ENCODE results near the gene MRTO4.

MRTO4 gene

GRCh38 chr1:19307794-19308508 is 56.3 kb downstream of the MRTO4 start:
- H3K36me3 ChIP-seq (ENCODE audit: control insufficient read depth in 5 of 5, insufficient read depth in 5 of 5, low read length in 5 of 5) = peaks cover 4 to 56% (median 54%) of the 10 kb centered on the region in 5 donors
- H3K4me1 ChIP-seq (ENCODE audit: control insufficient read depth in 5 of 5, insufficient read depth in 5 of 5, low read length in 5 of 5) = peaks cover 11 to 37% (median 33%) of the 10 kb centered on the region in 5 donors
- H3K9me3 ChIP-seq (ENCODE audit: control insufficient read depth in 5 of 5, low read length in 5 of 5) = no peaks in the 10 kb centered on the region
- no peaks in the 10 kb centered on the region for H3K27me3 ChIP-seq (ENCODE audit: control insufficient read depth in 5 of 5, insufficient read depth in 4 of 5, low read length in 5 of 5)
- no peak overlapping the region for H3K4me3 ChIP-seq (ENCODE audit: low read depth in 1 of 5, low read length in 5 of 5)
- no peak overlapping the region for H3K27ac ChIP-seq (ENCODE audit: low read depth, low read length)
- no peak overlapping the region for H3K9ac ChIP-seq (ENCODE audit: low read length in 5 of 5)

DNA sequence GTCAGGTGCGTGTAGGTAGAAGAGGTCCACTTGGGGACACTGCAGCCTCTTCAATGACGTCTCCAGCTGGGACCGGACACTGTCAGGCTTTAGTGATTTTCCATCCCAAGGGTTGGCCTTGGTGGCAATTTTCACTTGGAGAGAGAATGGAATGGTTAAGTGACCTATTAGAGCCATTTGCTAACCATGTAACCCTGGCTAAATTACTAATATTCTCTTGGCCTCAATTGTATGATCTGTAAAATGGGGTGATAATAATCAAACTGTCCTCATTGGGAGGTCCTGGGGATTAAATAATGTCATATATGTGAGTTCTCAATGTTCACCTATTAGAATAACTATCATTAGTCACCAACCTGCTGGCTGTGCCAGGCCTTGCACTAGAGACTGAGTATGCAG is 56.9 kb downstream of the MRTO4 start:
- Histone ChIP-seq H3K36me3 (ENCODE audit: control insufficient read depth in 5 of 5, insufficient read depth in 5 of 5, low read length in 5 of 5) (peaks cover 4 to 50% (median 48%) of the 10 kb centered on the region in 5 donors), H3K9me3 (ENCODE audit: control insufficient read depth in 5 of 5, low read length in 5 of 5) (no peaks in the 10 kb centered on the region), H3K27ac (ENCODE audit: low read depth, low read length) (no peak overlapping the region), H3K4me1 (ENCODE audit: control insufficient read depth in 5 of 5, insufficient read depth in 5 of 5, low read length in 5 of 5) (peaks cover 13 to 43% (median 38%) of the 10 kb centered on the region in 5 donors), H3K27me3 (ENCODE audit: control insufficient read depth in 5 of 5, insufficient read depth in 4 of 5, low read length in 5 of 5) (no peaks in the 10 kb centered on the region), H3K9ac (ENCODE audit: low read length in 5 of 5) (no peak overlapping the region), H3K4me3 (ENCODE audit: low read depth in 1 of 5, low read length in 5 of 5) (no peak overlapping the region)

DNA sequence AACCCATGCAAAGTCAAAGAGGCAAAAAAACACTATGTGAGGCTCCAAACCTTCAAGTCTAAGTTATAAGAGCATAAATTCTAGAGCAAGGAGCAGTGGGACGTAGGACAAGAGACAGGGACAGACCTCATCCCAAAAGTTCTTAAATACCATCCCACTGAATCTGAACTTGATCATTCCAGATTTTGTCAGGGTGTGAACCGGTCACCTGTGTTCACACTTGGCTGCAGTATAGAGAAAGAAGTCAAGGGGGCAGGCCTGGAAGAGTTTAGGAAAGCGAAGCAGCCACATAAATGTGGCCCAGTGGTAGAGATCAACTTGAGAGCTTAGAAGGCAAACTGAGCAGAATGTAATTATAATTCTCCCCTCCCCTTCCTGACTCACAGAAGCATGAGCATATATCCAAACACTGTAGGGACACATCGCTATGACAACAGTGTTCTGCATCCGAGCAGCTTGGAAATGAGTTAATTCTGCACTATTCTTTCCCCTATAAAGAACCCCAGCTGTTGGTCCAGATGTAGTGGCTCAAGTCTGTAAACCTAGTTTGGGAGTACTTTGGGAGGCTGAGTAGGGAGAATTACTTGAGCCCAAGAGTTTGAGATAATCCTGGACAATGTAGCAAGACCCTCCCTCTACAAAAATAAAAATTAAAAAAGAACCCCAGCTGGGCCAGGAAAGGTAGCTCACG is 57.7 kb downstream of the MRTO4 start:
- Histone ChIP-seq H3K4me3 (ENCODE audit: low read depth in 1 of 5, low read length in 5 of 5) (no peak overlapping the region), H3K36me3 (ENCODE audit: control insufficient read depth in 5 of 5, insufficient read depth in 5 of 5, low read length in 5 of 5) (peaks cover 4 to 46% (median 42%) of the 10 kb centered on the region in 5 donors), H3K27me3 (ENCODE audit: control insufficient read depth in 5 of 5, insufficient read depth in 4 of 5, low read length in 5 of 5) (no peaks in the 10 kb centered on the region), H3K9me3 (ENCODE audit: control insufficient read depth in 5 of 5, low read length in 5 of 5) (no peaks in the 10 kb centered on the region), H3K9ac (ENCODE audit: low read length in 5 of 5) (no peak overlapping the region), H3K27ac (ENCODE audit: low read depth, low read length) (no peak overlapping the region), H3K4me1 (ENCODE audit: control insufficient read depth in 5 of 5, insufficient read depth in 5 of 5, low read length in 5 of 5) (peaks cover 13 to 49% (median 46%) of the 10 kb centered on the region in 5 donors)
